ENCODE measurements around the gene C4orf54.

Gene C4orf54

GRCh38 chr4:99617374-99617773 is 40.3 kb downstream of the C4orf54 start:
- no peak for DNase-seq (ENCODE audit: low spot score)

DNA sequence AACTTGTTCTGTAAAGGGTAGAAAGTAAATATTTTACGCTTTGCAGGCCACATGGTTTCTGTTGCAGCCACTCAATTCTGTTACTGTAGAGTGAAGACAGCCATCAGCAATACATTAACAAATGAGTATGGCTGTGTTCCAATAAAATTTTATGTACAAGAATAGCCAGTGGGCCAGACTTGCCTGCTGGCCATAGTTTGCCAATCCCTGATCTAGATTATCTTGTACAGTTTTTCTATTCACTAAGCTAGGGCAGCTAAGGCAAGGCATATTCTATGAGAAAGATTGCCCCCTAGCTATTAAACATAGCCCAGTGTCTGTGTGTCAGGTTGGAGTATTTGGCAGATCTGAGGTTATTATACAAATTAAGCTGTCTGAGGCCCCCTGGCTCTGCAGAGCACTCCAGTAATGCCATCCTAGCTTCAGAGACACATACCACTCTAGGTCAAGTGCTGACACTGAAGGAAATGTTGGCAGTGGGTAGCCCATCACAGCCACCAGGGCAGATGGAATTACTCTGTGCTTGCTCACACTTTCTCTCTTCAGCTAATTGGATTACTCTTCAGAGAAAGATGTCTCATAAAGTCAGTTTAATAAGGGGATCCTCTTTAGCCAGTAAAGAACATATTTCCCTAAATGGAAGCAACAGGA is 42.3 kb downstream of the C4orf54 start:
- DNase-seq (ENCODE audit: low spot score): no peak

DNA sequence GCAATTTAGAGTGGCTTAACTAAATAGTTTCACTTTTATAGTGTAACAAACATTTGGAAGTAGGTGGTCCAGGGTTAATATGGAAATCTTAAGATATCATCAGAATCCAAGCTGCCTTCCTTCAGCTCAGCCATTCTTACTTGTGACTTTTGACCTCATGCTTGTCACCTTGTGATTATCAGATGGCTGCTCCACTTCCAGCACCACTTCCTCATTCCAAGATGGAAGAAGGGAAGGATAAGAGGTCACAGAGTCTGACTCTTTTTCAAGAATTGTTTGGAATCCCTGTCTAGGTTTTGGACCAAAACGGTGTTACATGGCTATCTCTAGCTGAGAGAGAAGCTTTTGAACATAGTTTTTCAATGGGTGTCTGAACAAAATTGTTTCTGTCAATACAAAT is 43.1 kb downstream of the C4orf54 start:
- DNase-seq (ENCODE audit: low spot score): no peak

- DNase-seq (ENCODE audit: low spot score): no peak
Observed at GRCh38 chr4:99612704-99613103, 44.9 kb downstream of the C4orf54 start.

DNA sequence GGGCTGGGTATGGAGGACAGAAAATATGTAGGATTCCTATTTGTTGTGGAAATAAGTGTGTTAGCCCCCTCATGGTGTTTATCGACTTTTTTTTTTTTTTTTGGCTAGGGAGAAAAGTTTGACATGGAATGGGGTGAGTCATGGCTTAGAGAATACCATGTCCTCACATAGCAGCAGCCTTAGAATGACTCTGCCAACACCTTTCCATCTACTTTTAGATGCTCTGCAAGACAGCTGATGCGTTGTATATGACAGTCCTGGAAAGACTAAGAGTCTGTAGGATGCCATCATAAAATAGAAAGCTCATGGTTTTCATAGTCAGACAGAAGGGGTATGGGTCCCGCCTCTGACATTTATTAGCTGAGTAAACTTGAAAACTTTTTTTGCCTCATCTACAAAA is 45.3 kb downstream of the C4orf54 start:
- DNase-seq (ENCODE audit: low spot score): no peak

- DNase-seq (ENCODE audit: low spot score): no peak
Observed at GRCh38 chr4:99610605-99611175, 46.9 kb downstream of the C4orf54 start.

DNA sequence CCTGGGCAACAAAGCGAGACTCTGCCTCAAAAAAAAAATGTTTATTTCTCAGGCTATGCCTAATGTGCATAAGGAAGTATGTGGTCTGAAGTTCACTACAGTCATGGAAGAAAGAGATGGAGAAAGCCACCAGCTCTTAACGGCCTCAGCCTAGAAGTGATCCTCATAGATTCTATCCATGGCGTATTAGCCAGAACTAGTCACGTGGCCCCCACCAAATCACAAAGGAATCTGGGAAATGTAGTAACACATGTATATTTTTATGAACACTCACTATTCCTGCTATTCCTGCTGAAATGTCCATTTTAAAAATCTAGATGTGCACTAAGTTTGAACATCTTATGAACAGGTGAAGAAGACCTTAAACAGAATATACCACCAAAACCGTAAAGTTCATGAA is 49.2 kb downstream of the C4orf54 start:
- DNase-seq (ENCODE audit: low spot score): no peak

Measured in germinal center (tissue), 1 donor.